ENCODE measurements around the gene ZNF341. TPM values are rescaled to one million over a fixed set of nuclear protein-coding genes. Genes with fewer than 3 reads are reported as not detected.

ZNF341 gene
- total and polyA plus RNA-seq, 10 donors, result 2.3 to 6.7 (median 4.5) TPM

GRCh38 chr20:33814238-33814712 lies 82.5 kb downstream of the ZNF341 start:
- WGBS, 5 donors, result 43 to 48% (median 43%) methylated on average over 5 of the region's 5 CpGs
- Histone ChIP-seq H3K27me3 (replicated peaks in 1 of 7) (no peaks in the 10 kb centered on the region), H3K27ac (peak overlapping the region in 2 of 8 donors; percentile 28 to 50), H3K4me1 (peaks cover 35 to 88% (median 70%) of the 10 kb centered on the region in 6 donors), H3K36me3 (peaks cover 0 to 34% (median 0%) of the 10 kb centered on the region in 6 donors), H3K9me3 (no peaks in the 10 kb centered on the region), H3K4me3 (peak overlapping the region in 1 of 8 donors; percentile 93)
- intact Hi-C loops (cut with DNase I; ENCODE audit: low total_unique reads), result no loop called here
- TF ChIP-seq POLR2AphosphoS5 (IDR thresholded peaks at IDR 0.05), result no peak
- TF ChIP-seq CTCF (IDR thresholded peaks at IDR 0.05 in 8 of 11, conservative IDR thresholded peaks at IDR 0.05 in 3 of 11), result no peak
- TF ChIP-seq POLR2A (IDR thresholded peaks at IDR 0.05), result no peak
- DNase-seq, result no peak

- WGBS, 5 donors, result 96 to 98% (median 97%) methylated on average over 3 of the region's 3 CpGs
- H3K27me3 ChIP-seq (replicated peaks in 1 of 7), result no peaks in the 10 kb centered on the region
- H3K4me3 ChIP-seq, result no peak overlapping the region
- H3K4me1 ChIP-seq, result peaks cover 33 to 92% (median 79%) of the 10 kb centered on the region in 6 donors
- H3K36me3 ChIP-seq, result peaks cover 0 to 38% (median 0%) of the 10 kb centered on the region in 6 donors
- H3K9me3 ChIP-seq, result no peaks in the 10 kb centered on the region
- no peak overlapping the region for H3K27ac ChIP-seq
- TF ChIP-seq POLR2A (IDR thresholded peaks at IDR 0.05), result no peak
- no peak for TF ChIP-seq CTCF (IDR thresholded peaks at IDR 0.05 in 8 of 11, conservative IDR thresholded peaks at IDR 0.05 in 3 of 11)
- no peak for TF ChIP-seq POLR2AphosphoS5 (IDR thresholded peaks at IDR 0.05)
- intact Hi-C loops (cut with DNase I; ENCODE audit: low total_unique reads), result no loop called here
- no peak for DNase-seq
These were observed 83.9 kb downstream of the ZNF341 start for GRCh38 chr20:33815671-33816070.

- peaks cover 0 to 38% (median 0%) of the 10 kb centered on the region in 6 donors for H3K36me3 ChIP-seq
- peaks cover 31 to 94% (median 79%) of the 10 kb centered on the region in 6 donors for H3K4me1 ChIP-seq
- no peaks in the 10 kb centered on the region for H3K27me3 ChIP-seq (replicated peaks in 1 of 7)
- H3K9me3 ChIP-seq, result no peaks in the 10 kb centered on the region
- WGBS, 5 donors, result 81 to 89% (median 86%) methylated on average over 1 of the region's 1 CpG
- TF ChIP-seq CTCF (IDR thresholded peaks at IDR 0.05 in 8 of 11, conservative IDR thresholded peaks at IDR 0.05 in 3 of 11) (no peak), POLR2A (IDR thresholded peaks at IDR 0.05) (no peak), POLR2AphosphoS5 (IDR thresholded peaks at IDR 0.05) (no peak)
- H3K4me3 ChIP-seq, result no peak overlapping the region
- intact Hi-C loops (cut with DNase I; ENCODE audit: low total_unique reads), result no loop called here
- no peak for DNase-seq
- H3K27ac ChIP-seq, result no peak overlapping the region
These were observed 84.4 kb downstream of the ZNF341 start for GRCh38 chr20:33816191-33816590.

- 84 to 96% (median 91%) methylated on average over 5 of the region's 5 CpGs for WGBS, 5 donors
- no peak for DNase-seq
- H3K4me1 ChIP-seq, result peaks cover 27 to 99% (median 73%) of the 10 kb centered on the region in 6 donors
These were observed 85.6 kb downstream of the ZNF341 start for GRCh38 chr20:33817411-33817810.

More at GRCh38 chr20:33817411-33817810, 85.6 kb downstream of the ZNF341 start:
- intact Hi-C loops (cut with DNase I; ENCODE audit: low total_unique reads), result no loop called here
- Histone ChIP-seq H3K27ac (no peak overlapping the region), H3K36me3 (peaks cover 0 to 45% (median 0%) of the 10 kb centered on the region in 6 donors), H3K9me3 (no peaks in the 10 kb centered on the region), H3K27me3 (replicated peaks in 1 of 7) (no peaks in the 10 kb centered on the region), H3K4me3 (no peak overlapping the region)
- no peak for TF ChIP-seq CTCF (IDR thresholded peaks at IDR 0.05 in 8 of 11, conservative IDR thresholded peaks at IDR 0.05 in 3 of 11)
- no peak for TF ChIP-seq POLR2A (IDR thresholded peaks at IDR 0.05)
- no peak for TF ChIP-seq POLR2AphosphoS5 (IDR thresholded peaks at IDR 0.05)

All from spleen (tissue), 11 donors.